Activated B cell treated with CpG ODN at 0.5 μM for 24 hours (primary cell): ENCODE measurements around the gene RABIF. TPM values are rescaled to one million over a fixed set of nuclear protein-coding genes. Genes with fewer than 3 reads are reported as not detected.

Experiments used
- ATAC-seq: fragments of 200-7000 bp; cut with Tn5 transposase; one replicate; pipeline ENCODE4 v1.10.0; 2021; ENCODE audit warnings: low read depth, mild to moderate bottlenecking, moderate library complexity
- CTCF ChIA-PET: fragments of 350-600 bp; sonication (Branson Sonifier 250); formaldehyde crosslinking; loops from one replicate; lab custom pipeline; 2021; ENCODE audit warnings: antibody characterized with exemption; lab: Charles Lee
- POLR2A ChIA-PET: fragments of 350-600 bp; sonication (Branson Sonifier 250); formaldehyde crosslinking; loops from one replicate; lab custom pipeline; 2021; ENCODE audit warnings: antibody characterized with exemption; lab: Charles Lee
- DNase-seq: peaks from one replicate; pipeline ENCODE4 v3.0.0; 2022
- H3K27ac Mint-ChIP-seq: one replicate; pipeline ENCODE4 v1.8.0; 2020; ENCODE audit warnings: mixed read lengths
- H3K27me3 Mint-ChIP-seq: one replicate; pipeline ENCODE4 v1.8.0; 2021; ENCODE audit warnings: mixed read lengths
- H3K36me3 Mint-ChIP-seq: one replicate; pipeline ENCODE4 v1.8.0; 2021; ENCODE audit warnings: low read depth, mixed read lengths
- H3K4me1 Mint-ChIP-seq: one replicate; pipeline ENCODE4 v1.8.0; 2021; ENCODE audit warnings: mixed read lengths
- H3K4me3 Mint-ChIP-seq: one replicate; pipeline ENCODE4 v1.8.0; 2020; ENCODE audit warnings: mild to moderate bottlenecking, mixed read lengths
- H3K9me3 Mint-ChIP-seq: one replicate; pipeline ENCODE4 v1.8.0; 2020; ENCODE audit warnings: mixed read lengths
- intact Hi-C: fragments of 100-400 bp; cut with micrococcal nuclease; formaldehyde crosslinking; loops from one replicate; pipeline ENCODE4 v1.15.1; 2024
- total RNA-seq: library from RNA; stranded (reverse); gene quantifications from 2 replicates; pipeline ENCODE4 v1.2.3, GENCODE V29; 2022
- TF ChIP-seq, protein P1 (sequence below): fragments of 200-600 bp; IDR thresholded peaks from one replicate; pipeline ENCODE4 v1.8.0; 2022; ENCODE audit warnings: antibody characterized with exemption, mild to moderate bottlenecking

Gene RABIF
- total RNA-seq, 1 donor from 2014 or later, result 13.2 TPM

GRCh38 chr1:202854787-202855186, 34.2 kb downstream of the RABIF start:
- no peaks in the 10 kb centered on the region for H3K9me3 Mint-ChIP-seq
- POLR2A ChIA-PET, result interaction anchor here (0.6 kb wide), 1 partner anchor 218 kb away, joined by 3 read pairs; no protein-coding TSS in a partner anchor
- H3K27ac Mint-ChIP-seq, result no peak overlapping the region
- ATAC-seq (no peak), DNase-seq (no peak)
- H3K36me3 Mint-ChIP-seq, result no peaks in the 10 kb centered on the region
- peaks cover 2% of the 10 kb centered on the region for H3K27me3 Mint-ChIP-seq
- TF ChIP-seq, protein P1, sequence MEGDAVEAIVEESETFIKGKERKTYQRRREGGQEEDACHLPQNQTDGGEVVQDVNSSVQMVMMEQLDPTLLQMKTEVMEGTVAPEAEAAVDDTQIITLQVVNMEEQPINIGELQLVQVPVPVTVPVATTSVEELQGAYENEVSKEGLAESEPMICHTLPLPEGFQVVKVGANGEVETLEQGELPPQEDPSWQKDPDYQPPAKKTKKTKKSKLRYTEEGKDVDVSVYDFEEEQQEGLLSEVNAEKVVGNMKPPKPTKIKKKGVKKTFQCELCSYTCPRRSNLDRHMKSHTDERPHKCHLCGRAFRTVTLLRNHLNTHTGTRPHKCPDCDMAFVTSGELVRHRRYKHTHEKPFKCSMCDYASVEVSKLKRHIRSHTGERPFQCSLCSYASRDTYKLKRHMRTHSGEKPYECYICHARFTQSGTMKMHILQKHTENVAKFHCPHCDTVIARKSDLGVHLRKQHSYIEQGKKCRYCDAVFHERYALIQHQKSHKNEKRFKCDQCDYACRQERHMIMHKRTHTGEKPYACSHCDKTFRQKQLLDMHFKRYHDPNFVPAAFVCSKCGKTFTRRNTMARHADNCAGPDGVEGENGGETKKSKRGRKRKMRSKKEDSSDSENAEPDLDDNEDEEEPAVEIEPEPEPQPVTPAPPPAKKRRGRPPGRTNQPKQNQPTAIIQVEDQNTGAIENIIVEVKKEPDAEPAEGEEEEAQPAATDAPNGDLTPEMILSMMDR, result no peak
- peaks cover 14% of the 10 kb centered on the region for H3K4me1 Mint-ChIP-seq
- CTCF ChIA-PET, result no interaction called here
- H3K4me3 Mint-ChIP-seq, result no peak overlapping the region
- intact Hi-C loops, result loop anchor here (5.0 kb wide), 1 partner anchor 102 kb away; no protein-coding TSS in a partner anchor

DNA sequence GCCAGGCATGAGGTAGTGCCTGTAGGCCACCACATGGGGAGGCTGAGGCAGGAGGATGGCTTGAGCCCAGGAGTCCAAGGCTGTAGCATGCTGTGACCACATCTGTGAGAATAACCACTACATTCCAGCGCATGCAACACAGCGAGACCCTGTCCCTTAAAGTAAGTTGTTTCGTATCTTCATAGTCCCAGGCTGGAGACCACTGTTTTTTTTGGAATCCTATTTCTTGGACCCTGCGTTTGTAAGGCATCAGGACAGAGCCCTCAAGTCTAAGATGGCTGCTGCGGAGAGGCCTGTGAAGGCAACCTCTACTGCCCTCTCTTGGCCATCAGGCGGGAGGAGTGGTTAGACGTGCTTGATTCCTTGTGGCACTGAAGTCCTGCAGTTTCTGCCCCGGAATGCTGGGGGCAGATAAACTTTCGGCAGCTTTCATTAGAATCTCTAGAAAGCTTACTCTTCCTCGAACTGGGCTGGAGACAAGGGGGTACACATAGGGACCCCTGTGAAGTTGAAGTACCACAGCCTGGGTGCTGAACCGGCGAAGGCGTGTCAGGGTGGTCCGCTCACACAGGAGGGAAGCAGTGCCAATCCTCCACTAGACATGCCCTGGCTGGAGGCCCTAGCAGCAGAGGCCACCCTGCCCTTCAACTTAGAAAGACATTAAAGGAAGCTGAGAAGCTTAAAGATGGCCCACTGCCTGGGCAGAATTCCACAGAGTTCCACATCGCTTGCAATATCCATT, 36.6 kb downstream of the RABIF start:
- intact Hi-C loops, result loop anchor here (5.0 kb wide), 1 partner anchor 100 kb away; no protein-coding TSS in a partner anchor
- Mint-ChIP-seq H3K4me3 (no peak overlapping the region), H3K4me1 (peaks cover 25% of the 10 kb centered on the region), H3K9me3 (no peaks in the 10 kb centered on the region), H3K27me3 (no peaks in the 10 kb centered on the region), H3K27ac (no peak overlapping the region), H3K36me3 (no peaks in the 10 kb centered on the region)
- DNase-seq (no peak), ATAC-seq (peak; percentile 67)
- ChIA-PET CTCF (no interaction called here), POLR2A (interaction anchor here (0.7 kb wide), 1 partner anchor 33 kb away, joined by 7 read pairs; no protein-coding TSS in a partner anchor)
- TF ChIP-seq, protein P1, result no peak

- ChIA-PET POLR2A (no interaction called here), CTCF (no interaction called here)
- ATAC-seq (peak; percentile 9), DNase-seq (no peak)
- Mint-ChIP-seq H3K27ac (peak overlapping the region; percentile 36), H3K36me3 (no peaks in the 10 kb centered on the region), H3K27me3 (no peaks in the 10 kb centered on the region), H3K9me3 (no peaks in the 10 kb centered on the region), H3K4me3 (no peak overlapping the region), H3K4me1 (peaks cover 25% of the 10 kb centered on the region)
- TF ChIP-seq, protein P1, result no peak
- intact Hi-C loops, result loop anchor here (5.0 kb wide), 1 partner anchor 98 kb away; no protein-coding TSS in a partner anchor
These were observed 38.2 kb downstream of the RABIF start for GRCh38 chr1:202850593-202851362.

- ATAC-seq (peak; percentile 81), DNase-seq (no peak)
- H3K4me3 Mint-ChIP-seq, result no peak overlapping the region
- H3K9me3 Mint-ChIP-seq, result no peaks in the 10 kb centered on the region
- ChIA-PET CTCF (no interaction called here), POLR2A (no interaction called here)
- peaks cover 25% of the 10 kb centered on the region for H3K4me1 Mint-ChIP-seq
- TF ChIP-seq, protein P1, result no peak
- peak overlapping the region; percentile 3 for H3K27ac Mint-ChIP-seq
- no peaks in the 10 kb centered on the region for H3K36me3 Mint-ChIP-seq
- no peaks in the 10 kb centered on the region for H3K27me3 Mint-ChIP-seq
- intact Hi-C loops, result no loop called here
These were observed 40.8 kb downstream of the RABIF start for GRCh38 chr1:202848191-202848542.

DNA sequence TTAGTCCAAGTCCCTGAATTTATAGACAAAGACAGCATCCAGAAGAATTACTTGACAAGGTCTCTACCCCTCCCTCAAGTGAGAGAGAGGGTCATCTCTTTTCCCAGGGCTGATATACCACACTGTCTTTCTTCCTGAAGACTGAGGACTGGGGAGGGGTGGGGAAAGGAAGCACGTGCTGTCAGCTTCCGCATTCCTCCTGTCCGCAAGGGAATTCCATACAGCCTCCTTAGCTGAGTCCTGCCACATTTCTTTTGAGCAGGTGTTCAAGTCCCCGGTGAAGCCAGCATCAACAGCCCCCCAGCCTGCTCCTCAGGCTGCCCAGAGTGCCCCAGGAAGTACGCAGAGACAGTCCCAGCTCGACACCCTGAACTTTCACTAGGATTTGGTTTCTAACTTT, 44.0 kb downstream of the RABIF start:
- Mint-ChIP-seq H3K27me3 (no peaks in the 10 kb centered on the region), H3K9me3 (no peaks in the 10 kb centered on the region), H3K27ac (no peak overlapping the region), H3K4me1 (peaks cover 13% of the 10 kb centered on the region), H3K36me3 (no peaks in the 10 kb centered on the region), H3K4me3 (no peak overlapping the region)
- CTCF ChIA-PET, result no interaction called here
- DNase-seq (no peak), ATAC-seq (no peak)
- POLR2A ChIA-PET, result no interaction called here
- intact Hi-C loops, result no loop called here
- TF ChIP-seq, protein P1, result no peak
